PFSK-1 (cell line): ENCODE results near the gene MAP4K2.

Experiments used
- FOXP2 ChIP-seq: optimal IDR thresholded peaks from 2 replicates; pipeline ENCODE3; 2011; ENCODE audit warnings: borderline replicate concordance, control low read depth, inconsistent platforms; ENCODE audit not compliant: insufficient read depth; ENCODE audit errors: extremely low read length, extremely low read depth
- POLR2AphosphoS5 ChIP-seq: IDR thresholded peaks from 2 replicates; pipeline ENCODE4 v1.6.1; 2012; ENCODE audit warnings: low read depth, mild to moderate bottlenecking, control low read depth, low read length, moderate library complexity
- SIN3A ChIP-seq: IDR thresholded peaks from 2 replicates; pipeline ENCODE4 v1.6.1; 2012; ENCODE audit warnings: mild to moderate bottlenecking, low read length, moderate library complexity, borderline replicate concordance; ENCODE audit not compliant: insufficient read depth
- TAF1 ChIP-seq: IDR thresholded peaks from 2 replicates; pipeline ENCODE4 v1.6.1; 2012; ENCODE audit warnings: low read length, control low read depth, borderline replicate concordance; ENCODE audit not compliant: insufficient read depth
- TF ChIP-seq, protein P1 (sequence below), 2 experiments: IDR thresholded peaks; 2 replicates each; pipeline versions ENCODE4 v1.6.1 to v1.8.0; 2011 to 2012; ENCODE audit warnings: low read depth in 2 of 2, low read length in 2 of 2, control low read depth in 1 of 2, inconsistent platforms in 1 of 2, mild to moderate bottlenecking in 1 of 2, moderate library complexity in 1 of 2; ENCODE audit not compliant: insufficient read depth in 1 of 2

MAP4K2 gene

DNA sequence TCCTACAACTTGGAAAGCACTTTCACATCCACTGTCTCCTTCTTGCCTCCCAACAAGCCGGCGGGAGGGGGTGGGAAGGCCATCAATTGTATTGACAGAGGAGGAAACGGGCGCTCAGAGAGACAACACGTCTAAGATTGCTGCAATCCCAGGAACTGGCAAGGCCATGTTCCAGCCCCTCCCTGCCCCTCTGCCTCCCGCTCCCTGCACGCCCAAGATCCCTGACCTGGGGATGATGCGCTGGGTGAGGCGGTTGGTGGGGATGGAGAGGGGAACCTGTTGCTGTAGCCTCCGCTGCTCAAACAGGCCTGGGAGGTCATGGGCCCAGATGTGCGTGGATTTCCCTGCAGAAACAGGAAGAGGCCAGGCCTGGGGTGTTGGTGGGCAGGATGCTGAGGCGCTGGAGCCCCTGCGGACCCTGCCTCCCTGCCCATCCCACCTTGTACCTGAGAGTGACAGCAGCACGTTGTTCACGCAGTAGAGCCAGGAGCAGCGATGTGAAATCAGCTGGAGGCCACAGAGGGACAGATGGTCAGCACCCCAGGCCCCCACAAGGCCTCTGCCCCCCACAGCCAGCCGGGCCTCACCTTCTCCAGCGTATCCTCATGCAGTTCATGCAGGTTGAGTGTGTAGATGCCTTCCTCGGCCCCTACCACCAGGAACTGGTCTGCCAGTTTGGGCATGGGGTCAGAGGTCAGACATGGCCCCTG is 6.8 kb downstream of the MAP4K2 start:
- no peak for TF ChIP-seq TAF1
- no peak for TF ChIP-seq SIN3A
- no peak for TF ChIP-seq POLR2AphosphoS5
- no peak for TF ChIP-seq FOXP2
- TF ChIP-seq, protein P1, sequence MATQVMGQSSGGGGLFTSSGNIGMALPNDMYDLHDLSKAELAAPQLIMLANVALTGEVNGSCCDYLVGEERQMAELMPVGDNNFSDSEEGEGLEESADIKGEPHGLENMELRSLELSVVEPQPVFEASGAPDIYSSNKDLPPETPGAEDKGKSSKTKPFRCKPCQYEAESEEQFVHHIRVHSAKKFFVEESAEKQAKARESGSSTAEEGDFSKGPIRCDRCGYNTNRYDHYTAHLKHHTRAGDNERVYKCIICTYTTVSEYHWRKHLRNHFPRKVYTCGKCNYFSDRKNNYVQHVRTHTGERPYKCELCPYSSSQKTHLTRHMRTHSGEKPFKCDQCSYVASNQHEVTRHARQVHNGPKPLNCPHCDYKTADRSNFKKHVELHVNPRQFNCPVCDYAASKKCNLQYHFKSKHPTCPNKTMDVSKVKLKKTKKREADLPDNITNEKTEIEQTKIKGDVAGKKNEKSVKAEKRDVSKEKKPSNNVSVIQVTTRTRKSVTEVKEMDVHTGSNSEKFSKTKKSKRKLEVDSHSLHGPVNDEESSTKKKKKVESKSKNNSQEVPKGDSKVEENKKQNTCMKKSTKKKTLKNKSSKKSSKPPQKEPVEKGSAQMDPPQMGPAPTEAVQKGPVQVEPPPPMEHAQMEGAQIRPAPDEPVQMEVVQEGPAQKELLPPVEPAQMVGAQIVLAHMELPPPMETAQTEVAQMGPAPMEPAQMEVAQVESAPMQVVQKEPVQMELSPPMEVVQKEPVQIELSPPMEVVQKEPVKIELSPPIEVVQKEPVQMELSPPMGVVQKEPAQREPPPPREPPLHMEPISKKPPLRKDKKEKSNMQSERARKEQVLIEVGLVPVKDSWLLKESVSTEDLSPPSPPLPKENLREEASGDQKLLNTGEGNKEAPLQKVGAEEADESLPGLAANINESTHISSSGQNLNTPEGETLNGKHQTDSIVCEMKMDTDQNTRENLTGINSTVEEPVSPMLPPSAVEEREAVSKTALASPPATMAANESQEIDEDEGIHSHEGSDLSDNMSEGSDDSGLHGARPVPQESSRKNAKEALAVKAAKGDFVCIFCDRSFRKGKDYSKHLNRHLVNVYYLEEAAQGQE (IDR thresholded peaks at IDR 0.05; ENCODE audit: insufficient read depth in 1 of 2, low read depth in 2 of 2, low read length in 2 of 2): no peak

DNA sequence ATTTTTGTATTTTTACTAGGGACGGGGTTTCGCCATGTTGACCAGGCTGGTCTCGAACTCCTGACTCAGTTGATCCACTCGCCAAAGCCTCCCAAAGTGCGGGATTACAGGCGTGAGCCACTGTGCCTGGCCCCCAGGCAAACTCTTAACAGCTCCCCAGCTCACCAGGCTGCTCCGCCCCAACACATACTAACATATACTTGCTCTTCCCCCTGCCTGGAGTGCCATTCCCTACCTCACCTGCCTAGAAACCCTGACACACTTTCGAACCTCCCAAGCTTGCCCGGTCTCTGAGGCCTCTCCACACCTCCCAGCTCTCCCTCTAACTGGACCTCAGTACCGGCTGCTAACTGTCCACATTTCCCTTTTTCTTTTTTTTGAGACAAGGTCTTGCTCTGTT is 8.5 kb downstream of the MAP4K2 start:
- no peak for TF ChIP-seq SIN3A
- no peak for TF ChIP-seq POLR2AphosphoS5
- TF ChIP-seq FOXP2: no peak
- TF ChIP-seq, protein P1 (IDR thresholded peaks at IDR 0.05; ENCODE audit: insufficient read depth in 1 of 2, low read depth in 2 of 2, low read length in 2 of 2): no peak
- TF ChIP-seq TAF1: no peak

DNA sequence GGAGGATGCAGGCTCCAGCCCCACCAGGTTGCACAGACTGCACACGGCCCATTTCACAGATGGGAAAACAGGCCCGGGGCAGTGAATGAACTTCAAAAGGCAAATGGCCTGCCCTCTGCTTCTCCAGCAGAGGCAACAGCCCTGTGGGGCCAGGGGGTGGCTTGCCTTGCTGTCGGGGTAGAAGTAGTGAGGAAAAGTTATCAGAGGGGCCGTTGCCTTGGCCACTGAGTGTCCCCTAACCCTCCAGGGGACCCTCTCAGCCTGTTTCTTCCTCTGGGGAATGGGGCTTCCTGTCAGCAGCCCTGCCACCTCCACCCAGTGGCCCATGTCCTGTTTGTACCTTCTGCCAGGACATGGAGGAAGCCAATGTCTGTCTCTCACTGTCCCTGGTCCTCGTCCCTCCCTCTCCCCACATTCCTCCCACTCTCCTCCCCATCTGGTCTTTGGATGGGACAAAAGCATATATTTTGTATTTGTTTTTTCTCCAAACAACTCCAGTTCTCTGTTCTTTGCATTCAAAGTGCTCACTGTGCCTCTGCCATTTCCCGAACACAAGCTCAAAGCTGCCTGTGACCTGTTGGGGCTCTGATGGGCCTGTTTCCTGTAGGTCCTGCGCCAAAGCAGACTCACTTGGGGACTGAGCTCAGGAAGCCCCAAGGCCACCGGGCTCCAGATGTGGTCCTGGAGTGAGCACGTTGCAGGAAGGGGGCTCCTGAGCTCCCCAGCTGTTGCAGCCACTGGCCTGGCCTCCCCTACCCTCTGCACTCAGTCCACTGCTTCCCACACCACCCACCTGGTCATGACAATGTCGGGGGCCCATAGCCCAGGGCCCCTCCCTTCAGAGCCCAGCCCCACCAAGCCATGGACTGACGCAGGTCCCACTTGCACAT is 9.5 kb downstream of the MAP4K2 start:
- TF ChIP-seq FOXP2: no peak
- TF ChIP-seq, protein P1 (IDR thresholded peaks at IDR 0.05; ENCODE audit: insufficient read depth in 1 of 2, low read depth in 2 of 2, low read length in 2 of 2): no peak

DNA sequence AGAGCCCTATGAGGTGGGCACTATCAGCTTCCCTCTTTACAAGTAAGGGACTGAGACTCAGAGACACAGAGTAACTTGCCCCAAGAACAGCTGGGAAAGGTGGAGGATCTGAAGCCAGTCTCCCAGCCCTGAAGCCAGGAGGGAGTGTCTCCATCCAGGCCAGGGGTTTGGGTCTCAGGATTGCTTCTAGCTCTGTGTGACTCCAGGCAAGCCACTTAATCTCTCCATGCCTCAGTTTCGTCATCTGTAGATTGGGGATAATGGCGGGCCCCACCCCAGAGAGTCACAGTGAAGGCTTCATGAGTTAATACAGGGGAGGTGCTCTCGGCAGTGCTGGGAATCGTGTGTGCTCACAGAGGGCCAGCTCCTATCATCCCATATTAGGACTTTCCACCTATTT is 10.5 kb downstream of the MAP4K2 start:
- TF ChIP-seq TAF1 (no peak), SIN3A (no peak), FOXP2 (no peak), POLR2AphosphoS5 (no peak)
- TF ChIP-seq, protein P1 (IDR thresholded peaks at IDR 0.05; ENCODE audit: insufficient read depth in 1 of 2, low read depth in 2 of 2, low read length in 2 of 2): no peak
